OCI-LY1 (cell line): ENCODE measurements around the gene SPPL2B.

Source experiments
- H2AFZ ChIP-seq: fragments of 200-600 bp; sonication (generic), shearing (Covaris generic); 2 replicates; pipeline ENCODE4 v1.6.0; 2014; ENCODE audit warnings: antibody characterized with exemption, mild to moderate bottlenecking, low read length
- H3F3A ChIP-seq: fragments of 200-600 bp; sonication (generic), shearing (Covaris generic); 2 replicates; pipeline ENCODE4 v1.6.0; 2014; ENCODE audit warnings: mild to moderate bottlenecking, antibody characterized with exemption, low read length, moderate library complexity; ENCODE audit not compliant: insufficient read depth
- H3K27ac ChIP-seq: fragments of 200-600 bp; sonication (generic); 2 replicates; pipeline ENCODE4 v1.5.1; 2014; ENCODE audit warnings: low read length, mixed run types, mild to moderate bottlenecking, low read depth; ENCODE audit not compliant: poor library complexity, severe bottlenecking
- H3K27me3 ChIP-seq: fragments of 200-600 bp; sonication (generic); 2 replicates; pipeline ENCODE4 v1.6.0; 2014; ENCODE audit warnings: antibody characterized with exemption, mild to moderate bottlenecking, low read length, moderate library complexity; ENCODE audit not compliant: insufficient read depth
- H3K36me3 ChIP-seq: fragments of 200-600 bp; sonication (generic); 2 replicates; pipeline ENCODE4 v1.6.1; 2014; ENCODE audit warnings: mild to moderate bottlenecking, antibody characterized with exemption, low read length, moderate library complexity, mixed read lengths; ENCODE audit not compliant: insufficient read depth
- H3K4me1 ChIP-seq: fragments of 200-600 bp; sonication (generic); 2 replicates; pipeline ENCODE4 v1.5.1; 2014; ENCODE audit warnings: mild to moderate bottlenecking, low read length, moderate library complexity; ENCODE audit not compliant: insufficient read depth, severe bottlenecking
- H3K4me2 ChIP-seq: fragments of 200-600 bp; sonication (generic), shearing (Covaris generic); 2 replicates; pipeline ENCODE4 v1.6.1; 2014; ENCODE audit warnings: low read length
- H3K4me3 ChIP-seq: fragments of 200-600 bp; sonication (generic); 2 replicates; pipeline ENCODE4 v1.5.1; 2014; ENCODE audit warnings: low read length, low read depth, mild to moderate bottlenecking, mixed read lengths; ENCODE audit not compliant: poor library complexity, severe bottlenecking
- H3K79me2 ChIP-seq: fragments of 200-600 bp; shearing (Covaris generic); 2 replicates; pipeline ENCODE4 v1.6.1; 2016; ENCODE audit warnings: mixed run types, low read length, mixed read lengths; ENCODE audit not compliant: insufficient read depth
- H3K9ac ChIP-seq: fragments of 200-600 bp; sonication (generic), shearing (Covaris generic); 2 replicates; pipeline ENCODE4 v1.6.1; 2014; ENCODE audit warnings: mild to moderate bottlenecking, low read length, mixed read lengths
- H3K9me2 ChIP-seq: fragments of 200-600 bp; sonication (generic), shearing (Covaris generic); 2 replicates; pipeline ENCODE4 v1.6.1; 2014; ENCODE audit warnings: low read depth, mild to moderate bottlenecking, low read length, mixed read lengths
- H3K9me3 ChIP-seq: fragments of 200-600 bp; shearing (Covaris generic); 2 replicates; pipeline ENCODE4 v1.6.1; 2014; ENCODE audit warnings: low read length, mixed read lengths
- H4K20me1 ChIP-seq: fragments of 200-600 bp; sonication (generic), shearing (Covaris generic); 2 replicates; pipeline ENCODE4 v1.6.0; 2016; ENCODE audit warnings: mild to moderate bottlenecking, low read length; ENCODE audit not compliant: insufficient read depth
- CTCF ChIP-seq: fragments of 200-600 bp; sonication (generic), shearing (Covaris generic); IDR thresholded peaks from 2 replicates; pipeline ENCODE4 v1.5.1; 2017; ENCODE audit warnings: mild to moderate bottlenecking, antibody characterized with exemption, low read length, moderate library complexity, mixed read lengths
- EZH2 ChIP-seq: fragments of 200-600 bp; sonication (generic), shearing (Covaris generic); IDR thresholded peaks from 2 replicates; pipeline ENCODE4 v1.8.0; 2017; ENCODE audit warnings: borderline replicate concordance, mixed run types, mild to moderate bottlenecking, antibody characterized with exemption, low read length, moderate library complexity, mixed read lengths

SPPL2B gene

GRCh38 chr19:2372076-2372612, 43.7 kb downstream of the SPPL2B start:
- Histone ChIP-seq H3F3A (no peaks in the 10 kb centered on the region), H3K79me2 (no peaks in the 10 kb centered on the region), H3K4me1 (no peaks in the 10 kb centered on the region), H3K9ac (no peak overlapping the region), H3K9me2 (no peaks in the 10 kb centered on the region), H3K4me3 (no peak overlapping the region), H2AFZ (no peak overlapping the region), H3K4me2 (no peak overlapping the region), H3K27me3 (no peaks in the 10 kb centered on the region; the same call in 1 of the 2 replicates), H3K36me3 (no peaks in the 10 kb centered on the region; the same call in 1 of the 2 replicates), H4K20me1 (no peaks in the 10 kb centered on the region), H3K27ac (no peak overlapping the region), H3K9me3 (0 out of 2 replicates have a peak, but pooled peaks cover 3% of the 10 kb centered on the region)
- TF ChIP-seq EZH2 (no peak), CTCF (no peak)

GRCh38 chr19:2374808-2375207, 46.3 kb downstream of the SPPL2B start:
- Histone ChIP-seq H3K4me1 (no peaks in the 10 kb centered on the region), H3K4me2 (no peak overlapping the region), H3K4me3 (no peak overlapping the region), H4K20me1 (no peaks in the 10 kb centered on the region), H3K9me3 (0 out of 2 replicates have a peak, but pooled peaks cover under 1% of the 10 kb centered on the region), H2AFZ (no peak overlapping the region), H3K9ac (no peak overlapping the region), H3K27me3 (no peaks in the 10 kb centered on the region; the same call in 1 of the 2 replicates), H3K27ac (no peak overlapping the region), H3K36me3 (no peaks in the 10 kb centered on the region; the same call in 1 of the 2 replicates), H3K79me2 (no peaks in the 10 kb centered on the region), H3F3A (no peaks in the 10 kb centered on the region), H3K9me2 (no peaks in the 10 kb centered on the region)
- TF ChIP-seq EZH2 (no peak), CTCF (no peak)

GRCh38 chr19:2375353-2376121, 47.1 kb downstream of the SPPL2B start:
- no peak for TF ChIP-seq CTCF
- no peak for TF ChIP-seq EZH2

More at GRCh38 chr19:2375353-2376121, 47.1 kb downstream of the SPPL2B start:
- H3K4me1 ChIP-seq = no peaks in the 10 kb centered on the region
- H3K4me3 ChIP-seq = no peak overlapping the region
- H3K27me3 ChIP-seq = no peaks in the 10 kb centered on the region; the same call in 1 of the 2 replicates
- no peaks in the 10 kb centered on the region for H3K9me3 ChIP-seq
- H3K36me3 ChIP-seq = no peaks in the 10 kb centered on the region
- no peak overlapping the region for H3K4me2 ChIP-seq
- H3F3A ChIP-seq = no peaks in the 10 kb centered on the region
- no peaks in the 10 kb centered on the region for H3K79me2 ChIP-seq
- no peaks in the 10 kb centered on the region for H3K9me2 ChIP-seq
- H3K27ac ChIP-seq = no peak overlapping the region
- H4K20me1 ChIP-seq = no peaks in the 10 kb centered on the region
- H3K9ac ChIP-seq = no peak overlapping the region
- no peak overlapping the region for H2AFZ ChIP-seq
